K562 (cell line): ENCODE results near the gene DUS1L. TPM values are rescaled to one million over a fixed set of nuclear protein-coding genes. Genes with fewer than 3 reads are reported as not detected.
A peak's percentile ranks its signal among the peaks of the same experiment; 100 is the strongest.

Experiments
- ARID2 ChIP-seq: fragments of 450-650 bp; IDR thresholded peaks from 2 replicates; pipeline ENCODE4 v1.6.1; 2017; ENCODE audit warnings: antibody characterized with exemption, mild to moderate bottlenecking
- CBX3 ChIP-seq, 2 experiments: IDR thresholded peaks; 1 replicate in 1 of 2; 2 replicates in 1 of 2; pipeline ENCODE4 v1.6.1; 2012; ENCODE audit warnings: inconsistent platforms in 2 of 2, low read length in 2 of 2, borderline replicate concordance in 1 of 2, control low read depth in 1 of 2
- DNMT1 ChIP-seq: fragments of 450-650 bp; IDR thresholded peaks from 2 replicates; pipeline ENCODE4 v1.6.1; 2016; ENCODE audit warnings: antibody characterized with exemption, mild to moderate bottlenecking
- FOXK2 ChIP-seq, 2 experiments: fragments of 450-650 bp; IDR thresholded peaks in 1 of 2; conservative IDR thresholded peaks in 1 of 2; 2 replicates each; pipeline ENCODE4 v1.6.1; 2016; ENCODE audit warnings: low read depth in 2 of 2, mild to moderate bottlenecking in 1 of 2
- KAT2B ChIP-seq: IDR thresholded peaks from one replicate; pipeline ENCODE4 v1.6.1; 2012; ENCODE audit warnings: low read depth, mild to moderate bottlenecking, control low read depth, inconsistent platforms, low read length, moderate library complexity
- L3MBTL2 ChIP-seq: fragments of 450-650 bp; IDR thresholded peaks from 2 replicates; pipeline ENCODE4 v1.6.1; 2016; ENCODE audit warnings: mild to moderate bottlenecking, moderate library complexity
- NELFE ChIP-seq: IDR thresholded peaks from 2 replicates; pipeline ENCODE4 v1.6.1; 2011; ENCODE audit warnings: mild to moderate bottlenecking; ENCODE audit not compliant: insufficient read depth, insufficient read length
- OTX1 ChIP-seq: fragments of 450-650 bp; formaldehyde crosslinking; IDR thresholded peaks from 2 replicates; pipeline ENCODE4 v1.4.0; 2022; ENCODE audit warnings: mild to moderate bottlenecking
- POLR2A ChIP-seq: fragments of 450-650 bp; conservative IDR thresholded peaks from 2 replicates; pipeline ENCODE4 v1.6.1; 2016
- PYGO2 ChIP-seq: fragments of 450-650 bp; IDR thresholded peaks from 2 replicates; pipeline ENCODE4 v1.6.1; 2016; ENCODE audit warnings: mild to moderate bottlenecking, missing genetic modification characterization, moderate library complexity, missing compliant biosample characterization
- RBFOX2 ChIP-seq: fragments of 200-400 bp; formaldehyde crosslinking; IDR thresholded peaks from 2 replicates; pipeline ENCODE4 v1.6.1; 2017; ENCODE audit warnings: low read depth, mild to moderate bottlenecking, low read length, moderate library complexity
- RFX7 ChIP-seq: fragments of 250-450 bp; sonication (Bioruptor Pico); IDR thresholded peaks from 2 replicates; pipeline ENCODE4 v1.5.1; 2021; ENCODE audit warnings: mild to moderate bottlenecking
- SMAD3 ChIP-seq: fragments of 450-650 bp; formaldehyde crosslinking; conservative IDR thresholded peaks from 2 replicates; pipeline ENCODE4 v1.4.0; 2020; ENCODE audit warnings: mild to moderate bottlenecking
- ZNF133 ChIP-seq: fragments of 250-450 bp; sonication (Bioruptor Pico); IDR thresholded peaks from 2 replicates; pipeline ENCODE4 v1.4.0; 2020; ENCODE audit warnings: mild to moderate bottlenecking
- ZNF197 ChIP-seq: fragments of 200-800 bp; sonication (Bioruptor generic); IDR thresholded peaks from 2 replicates; pipeline ENCODE4 v1.6.1; 2016; ENCODE audit warnings: low read depth, missing genetic modification characterization, missing compliant biosample characterization
- ZNF41 ChIP-seq: fragments of 250-450 bp; sonication (Bioruptor Pico); conservative IDR thresholded peaks from 2 replicates; pipeline ENCODE4 v1.4.0; 2020; ENCODE audit warnings: mild to moderate bottlenecking
- ZNF57 ChIP-seq: fragments of 450-650 bp; formaldehyde crosslinking; IDR thresholded peaks from 2 replicates; pipeline ENCODE4 v1.4.0; 2020; ENCODE audit warnings: mild to moderate bottlenecking, moderate library complexity
- ZNF780A ChIP-seq: fragments of 250-450 bp; sonication (Bioruptor Pico); IDR thresholded peaks from 2 replicates; pipeline ENCODE4 v1.5.0; 2021; ENCODE audit warnings: mild to moderate bottlenecking
- polyA plus RNA-seq, 8 experiments: library from polyadenylated mRNA; depleted of rRNA in 4 of 8; stranded (reverse) in 5 of 8; unstranded in 3 of 8; fragments of >200 nt; fragmentation: Nextera tagmentation in 2 of 8; fragmentation: Illumina TruSeq in 1 of 8; extraction: Ambion mirVana in 2 of 8; extraction: Trizol in 1 of 8; gene quantifications; 2 replicates each; pipeline versions ENCODE4 v1.2.1 to v1.2.3, GENCODE V29; 2011 to 2014; ENCODE audit warnings: inconsistent platforms in 1 of 8, missing spikeins in 1 of 8
- total RNA-seq, 7 experiments: library from RNA; depleted of rRNA in 6 of 7; stranded (reverse); fragments of >200 nt in 6 of 7; fragmentation: Illumina TruSeq in 2 of 7; extraction: Trizol in 2 of 7; gene quantifications; 2 replicates each; pipeline versions ENCODE4 v1.2.1 to v1.2.3, GENCODE V29; 2011 to 2021; ENCODE audit warnings: low replicate concordance in 1 of 7
- TF ChIP-seq, protein P1 (sequence below), 3 experiments: fragments of 200-800 bp in 1 of 3; sonication (Bioruptor generic) in 1 of 3; sonication (generic) in 1 of 3; formaldehyde crosslinking in 1 of 3; IDR thresholded peaks; 2 replicates each; pipeline versions ENCODE4 v1.6.1 to v1.8.0; 2016 to 2022; ENCODE audit warnings: mild to moderate bottlenecking in 2 of 3, missing compliant biosample characterization in 2 of 3, missing genetic modification characterization in 2 of 3, missing genetic modification reagents in 1 of 3
- TF ChIP-seq, protein P2 (sequence below): fragments of 250-450 bp; sonication (Bioruptor Pico); IDR thresholded peaks from 2 replicates; pipeline ENCODE4 v1.5.0; 2020; ENCODE audit warnings: mild to moderate bottlenecking, borderline replicate concordance
- TF ChIP-seq, protein P3 (sequence below): fragments of 250-450 bp; sonication (Bioruptor Pico); IDR thresholded peaks from 2 replicates; pipeline ENCODE4 v1.8.0; 2021; ENCODE audit warnings: mild to moderate bottlenecking, moderate library complexity
- TF ChIP-seq, protein P4 (sequence below): sonication (generic); formaldehyde crosslinking; IDR thresholded peaks from 2 replicates; pipeline ENCODE4 v1.8.1; 2023; ENCODE audit warnings: mild to moderate bottlenecking, missing genetic modification reagents

DUS1L gene
- total and polyA plus RNA-seq, 9 of the 15 experiments (the other 6 are each of a cell fraction or from before 2014, with no cell fraction given), result 7.8 to 210 (median 83.9) TPM

DNA sequence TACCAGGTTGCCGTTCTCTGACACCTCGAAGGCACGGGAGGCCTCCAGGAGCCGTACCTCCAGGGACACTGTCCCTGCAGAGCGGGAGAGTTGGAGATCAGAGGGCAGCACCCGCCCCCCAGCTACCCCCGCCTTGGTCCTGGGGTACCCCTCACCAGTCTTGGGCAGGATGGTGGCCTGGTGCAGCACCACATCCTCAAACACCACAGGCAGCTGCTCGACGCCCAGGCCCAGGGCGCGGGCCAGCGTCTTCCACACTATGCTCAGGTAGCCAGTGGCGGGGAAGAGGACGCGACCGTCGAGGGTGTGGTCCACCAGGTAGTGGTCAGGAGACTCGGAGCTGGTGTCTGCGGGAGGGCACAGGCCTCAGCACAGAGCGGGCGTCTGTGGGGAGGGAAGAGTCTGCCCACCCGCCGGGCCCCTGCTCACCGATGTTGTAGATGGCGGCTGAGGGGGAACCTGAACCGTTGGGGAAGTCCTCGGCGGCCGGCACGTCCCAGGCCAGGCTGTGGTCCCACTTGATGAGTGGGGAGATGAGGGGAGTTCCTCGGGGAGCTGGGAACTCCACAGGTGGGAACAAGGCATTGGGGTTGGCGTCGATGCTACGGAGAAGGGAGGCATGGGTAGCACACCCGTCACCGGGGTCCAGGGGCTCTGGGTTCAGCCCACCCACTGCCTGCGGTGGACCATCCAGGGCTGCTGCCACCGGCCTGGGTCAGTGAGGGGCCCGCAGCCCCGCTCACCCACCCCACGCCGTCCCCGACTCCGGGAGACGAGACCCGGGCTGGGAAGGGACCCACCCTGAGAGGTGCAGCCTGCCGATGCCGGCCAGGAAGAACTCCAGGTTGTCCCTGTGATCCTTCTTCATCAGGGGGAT lies 22.6 kb upstream of the DUS1L start (continued):
- TF ChIP-seq NELFE, result no peak
- TF ChIP-seq ZNF57, result no peak
- no peak for TF ChIP-seq PYGO2 (tag)
- no peak for TF ChIP-seq ZNF780A (CRISPR knock-in tag)
- TF ChIP-seq, protein P1, sequence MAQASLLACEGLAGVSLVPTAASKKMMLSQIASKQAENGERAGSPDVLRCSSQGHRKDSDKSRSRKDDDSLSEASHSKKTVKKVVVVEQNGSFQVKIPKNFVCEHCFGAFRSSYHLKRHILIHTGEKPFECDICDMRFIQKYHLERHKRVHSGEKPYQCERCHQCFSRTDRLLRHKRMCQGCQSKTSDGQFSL (CRISPR knock-in tag; IDR thresholded peaks at IDR 0.05), result no peak
- TF ChIP-seq, protein P1 (tag; IDR thresholded peaks at IDR 0.05), result no peak
- TF ChIP-seq, protein P2, sequence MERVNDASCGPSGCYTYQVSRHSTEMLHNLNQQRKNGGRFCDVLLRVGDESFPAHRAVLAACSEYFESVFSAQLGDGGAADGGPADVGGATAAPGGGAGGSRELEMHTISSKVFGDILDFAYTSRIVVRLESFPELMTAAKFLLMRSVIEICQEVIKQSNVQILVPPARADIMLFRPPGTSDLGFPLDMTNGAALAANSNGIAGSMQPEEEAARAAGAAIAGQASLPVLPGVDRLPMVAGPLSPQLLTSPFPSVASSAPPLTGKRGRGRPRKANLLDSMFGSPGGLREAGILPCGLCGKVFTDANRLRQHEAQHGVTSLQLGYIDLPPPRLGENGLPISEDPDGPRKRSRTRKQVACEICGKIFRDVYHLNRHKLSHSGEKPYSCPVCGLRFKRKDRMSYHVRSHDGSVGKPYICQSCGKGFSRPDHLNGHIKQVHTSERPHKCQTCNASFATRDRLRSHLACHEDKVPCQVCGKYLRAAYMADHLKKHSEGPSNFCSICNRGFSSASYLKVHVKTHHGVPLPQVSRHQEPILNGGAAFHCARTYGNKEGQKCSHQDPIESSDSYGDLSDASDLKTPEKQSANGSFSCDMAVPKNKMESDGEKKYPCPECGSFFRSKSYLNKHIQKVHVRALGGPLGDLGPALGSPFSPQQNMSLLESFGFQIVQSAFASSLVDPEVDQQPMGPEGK (CRISPR knock-in tag), result no peak
- no peak for TF ChIP-seq KAT2B
- no peak for TF ChIP-seq DNMT1
- no peak for TF ChIP-seq ZNF197 (CRISPR knock-in tag)
- no peak for TF ChIP-seq ZNF41
- no peak for TF ChIP-seq SMAD3
- no peak for TF ChIP-seq OTX1 (CRISPR knock-in tag)
- TF ChIP-seq FOXK2 (conservative IDR thresholded peaks at IDR 0.05 in 1 of 2, IDR thresholded peaks at IDR 0.05 in 1 of 2; ENCODE audit: low read depth in 2 of 2), result no peak
- TF ChIP-seq RFX7, result no peak
- no peak for TF ChIP-seq CBX3 (IDR thresholded peaks at IDR 0.05; ENCODE audit: borderline replicate concordance in 1 of 2, low read length in 2 of 2)
- TF ChIP-seq POLR2A, result peak; percentile 41; the same call in 1 of the 2 replicates
- TF ChIP-seq, protein P3, sequence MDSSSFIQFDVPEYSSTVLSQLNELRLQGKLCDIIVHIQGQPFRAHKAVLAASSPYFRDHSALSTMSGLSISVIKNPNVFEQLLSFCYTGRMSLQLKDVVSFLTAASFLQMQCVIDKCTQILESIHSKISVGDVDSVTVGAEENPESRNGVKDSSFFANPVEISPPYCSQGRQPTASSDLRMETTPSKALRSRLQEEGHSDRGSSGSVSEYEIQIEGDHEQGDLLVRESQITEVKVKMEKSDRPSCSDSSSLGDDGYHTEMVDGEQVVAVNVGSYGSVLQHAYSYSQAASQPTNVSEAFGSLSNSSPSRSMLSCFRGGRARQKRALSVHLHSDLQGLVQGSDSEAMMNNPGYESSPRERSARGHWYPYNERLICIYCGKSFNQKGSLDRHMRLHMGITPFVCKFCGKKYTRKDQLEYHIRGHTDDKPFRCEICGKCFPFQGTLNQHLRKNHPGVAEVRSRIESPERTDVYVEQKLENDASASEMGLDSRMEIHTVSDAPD, result no peak
- TF ChIP-seq ZNF133 (CRISPR knock-in tag), result no peak
- TF ChIP-seq RBFOX2, result peak; percentile 44
- TF ChIP-seq, protein P4, sequence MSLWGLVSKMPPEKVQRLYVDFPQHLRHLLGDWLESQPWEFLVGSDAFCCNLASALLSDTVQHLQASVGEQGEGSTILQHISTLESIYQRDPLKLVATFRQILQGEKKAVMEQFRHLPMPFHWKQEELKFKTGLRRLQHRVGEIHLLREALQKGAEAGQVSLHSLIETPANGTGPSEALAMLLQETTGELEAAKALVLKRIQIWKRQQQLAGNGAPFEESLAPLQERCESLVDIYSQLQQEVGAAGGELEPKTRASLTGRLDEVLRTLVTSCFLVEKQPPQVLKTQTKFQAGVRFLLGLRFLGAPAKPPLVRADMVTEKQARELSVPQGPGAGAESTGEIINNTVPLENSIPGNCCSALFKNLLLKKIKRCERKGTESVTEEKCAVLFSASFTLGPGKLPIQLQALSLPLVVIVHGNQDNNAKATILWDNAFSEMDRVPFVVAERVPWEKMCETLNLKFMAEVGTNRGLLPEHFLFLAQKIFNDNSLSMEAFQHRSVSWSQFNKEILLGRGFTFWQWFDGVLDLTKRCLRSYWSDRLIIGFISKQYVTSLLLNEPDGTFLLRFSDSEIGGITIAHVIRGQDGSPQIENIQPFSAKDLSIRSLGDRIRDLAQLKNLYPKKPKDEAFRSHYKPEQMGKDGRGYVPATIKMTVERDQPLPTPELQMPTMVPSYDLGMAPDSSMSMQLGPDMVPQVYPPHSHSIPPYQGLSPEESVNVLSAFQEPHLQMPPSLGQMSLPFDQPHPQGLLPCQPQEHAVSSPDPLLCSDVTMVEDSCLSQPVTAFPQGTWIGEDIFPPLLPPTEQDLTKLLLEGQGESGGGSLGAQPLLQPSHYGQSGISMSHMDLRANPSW, result no peak
- no peak for TF ChIP-seq L3MBTL2
- TF ChIP-seq ARID2, result no peak
